Stomach (tissue), 9 donors: ENCODE data around the gene SH2D5. TPM values are rescaled to one million over a fixed set of nuclear protein-coding genes. Genes with fewer than 3 reads are reported as not detected.
A peak's percentile ranks its signal among the peaks of the same experiment; 100 is the strongest.

Source experiments
- DNase-seq, 2 donors: peaks; one replicate each; pipeline versions ENCODE4 v3.0.0 to v3.0.0-alpha.2; 2013 to 2019
- H3K27ac ChIP-seq, 5 donors: fragments of 200-600 bp in 4 of 5; sonication (generic) in 4 of 5; one replicate each; pipeline ENCODE4 v1.5.1; 2013 to 2019; ENCODE audit warnings: mild to moderate bottlenecking in 1 of 5, moderate library complexity in 1 of 5
- H3K27me3 ChIP-seq, 3 donors: fragments of 200-600 bp; sonication (generic); one replicate each; pipeline ENCODE4 v1.5.1; 2017 to 2019; ENCODE audit warnings: mixed run types in 1 of 3
- H3K36me3 ChIP-seq, 4 donors: fragments of 200-600 bp; sonication (generic); 1 replicate in 3 of 4; 2 replicates in 1 of 4; pipeline ENCODE4 v1.5.1; 2016 to 2019
- H3K4me1 ChIP-seq, 4 donors: fragments of 200-600 bp; sonication (generic); one replicate each; pipeline ENCODE4 v1.5.1; 2016 to 2019
- H3K4me3 ChIP-seq, 4 donors: fragments of 200-600 bp; sonication (generic) in 3 of 4; one replicate each; pipeline ENCODE4 v1.5.1; 2016 to 2019; ENCODE audit warnings: mild to moderate bottlenecking in 1 of 4
- H3K9me3 ChIP-seq, 4 donors: fragments of 200-600 bp; sonication (generic); one replicate each; pipeline ENCODE4 v1.5.1; 2016 to 2019
- EP300 ChIP-seq: sonication (generic); formaldehyde crosslinking; IDR thresholded peaks from one replicate; pipeline ENCODE4 v1.6.1; 2017; ENCODE audit warnings: antibody characterized with exemption
- POLR2A ChIP-seq, 4 donors: fragments of 450-650 bp; IDR thresholded peaks; one replicate each; pipeline ENCODE4 v1.6.1; 2016; ENCODE audit warnings: antibody characterized with exemption in 4 of 4, control low read depth in 2 of 4, mild to moderate bottlenecking in 1 of 4, moderate library complexity in 1 of 4
- POLR2AphosphoS5 ChIP-seq, 3 donors: sonication (generic); formaldehyde crosslinking; IDR thresholded peaks; one replicate each; pipeline ENCODE4 v1.6.1; 2016; ENCODE audit warnings: antibody characterized with exemption in 3 of 3
- WGBS, 5 donors: extraction: QIAGEN DNeasy Blood & Tissue Kit in 3 of 5; methylation state at CpG; one replicate each; pipeline versions ENCODE4 v1.1.5 to v1.1.7; 2013 to 2018; 5-methylcytosine and 5-hydroxymethylcytosine counted together
- intact Hi-C: fragments of 100-400 bp; cut with DNase I; formaldehyde crosslinking; loops from one replicate; pipeline ENCODE4 v1.15.1; 2023; ENCODE audit warnings: low total_unique reads
- polyA plus RNA-seq, 3 donors: library from polyadenylated mRNA; stranded (reverse); fragments of 200-250 nt; gene quantifications; one replicate each; pipeline ENCODE4 v1.2.3, GENCODE V29; 2013
- total RNA-seq, 5 donors: library from RNA; depleted of rRNA; stranded (reverse); fragments of >200 nt; gene quantifications; one replicate each; pipeline versions ENCODE4 v1.1.0 to v1.2.3, GENCODE V29; 2014 to 2016
- TF ChIP-seq, protein P1 (sequence below), 7 experiments: fragments of 450-650 bp in 4 of 7; fragments of 200-600 bp in 3 of 7; sonication (generic) in 3 of 7; IDR thresholded peaks; one replicate each; pipeline ENCODE4 v1.5.1; 2016 to 2019; ENCODE audit warnings: antibody characterized with exemption in 7 of 7, control low read depth in 2 of 7, mild to moderate bottlenecking in 1 of 7
- donor health status: healthy with polysubstance abuse.
- donor health status: Bipolar disorder and iron deficiency.
- donor health status: healthy.

The SH2D5 gene
- total and polyA plus RNA-seq, 8 donors = 0.18 to 7.0 (median 0.36) TPM; not detected in 4

DNA sequence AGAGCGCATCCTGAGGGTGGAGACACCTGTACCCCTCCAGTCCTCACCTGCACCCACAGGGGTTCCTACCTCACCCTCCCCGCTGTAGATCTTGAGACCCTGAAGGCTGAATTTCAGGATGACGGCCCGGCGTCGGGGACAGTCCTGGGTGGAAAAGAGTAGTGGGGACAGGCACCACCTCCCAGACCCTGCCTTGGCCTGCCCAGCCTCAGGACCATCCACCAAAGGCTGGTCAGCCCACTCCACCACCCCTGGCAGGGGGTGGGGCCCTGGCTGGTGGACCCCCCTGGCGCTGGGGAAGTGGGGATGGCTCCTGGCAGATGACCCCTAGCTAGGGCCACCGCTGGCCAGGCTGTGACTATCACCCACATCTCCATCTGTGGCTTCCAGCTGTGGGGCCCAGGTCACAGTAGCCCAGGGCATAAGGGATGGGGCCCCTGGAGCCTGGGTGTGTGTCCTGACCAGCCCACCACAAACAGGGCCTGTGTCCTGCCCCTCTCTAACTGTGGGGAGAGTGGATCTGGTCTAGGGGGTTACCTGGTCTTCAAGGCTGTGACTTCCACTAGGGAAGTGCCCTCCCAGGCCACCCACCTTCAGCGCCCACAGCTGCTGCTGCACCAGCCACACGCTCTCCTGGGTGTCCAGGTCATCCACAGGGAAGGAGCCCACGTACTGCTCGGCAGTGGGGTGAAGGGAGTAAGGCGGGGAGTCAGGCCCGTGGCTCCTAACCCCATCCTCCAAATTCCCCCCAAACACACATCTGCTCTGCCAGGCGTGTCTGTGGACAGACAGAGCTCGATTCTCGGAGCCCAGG is 5.4 kb downstream of the SH2D5 start:
- Histone ChIP-seq H3K36me3 (no peaks in the 10 kb centered on the region), H3K9me3 (no peaks in the 10 kb centered on the region), H3K27me3 (peaks cover 0 to 48% (median 43%) of the 10 kb centered on the region in 3 donors), H3K4me3 (no peak overlapping the region), H3K4me1 (peaks cover 10 to 23% (median 10%) of the 10 kb centered on the region in 4 donors), H3K27ac (no peak overlapping the region)
- WGBS, 5 donors = 86 to 93% (median 91%) methylated on average over 2 to 17 of the region's 17 CpGs
- intact Hi-C loops = no loop called here
- DNase-seq = peak in 1 of 2 donors; percentile 20
- TF ChIP-seq EP300 (no peak), POLR2A (IDR thresholded peaks at IDR 0.05) (no peak), POLR2AphosphoS5 (IDR thresholded peaks at IDR 0.05) (no peak)
- TF ChIP-seq, protein P1, sequence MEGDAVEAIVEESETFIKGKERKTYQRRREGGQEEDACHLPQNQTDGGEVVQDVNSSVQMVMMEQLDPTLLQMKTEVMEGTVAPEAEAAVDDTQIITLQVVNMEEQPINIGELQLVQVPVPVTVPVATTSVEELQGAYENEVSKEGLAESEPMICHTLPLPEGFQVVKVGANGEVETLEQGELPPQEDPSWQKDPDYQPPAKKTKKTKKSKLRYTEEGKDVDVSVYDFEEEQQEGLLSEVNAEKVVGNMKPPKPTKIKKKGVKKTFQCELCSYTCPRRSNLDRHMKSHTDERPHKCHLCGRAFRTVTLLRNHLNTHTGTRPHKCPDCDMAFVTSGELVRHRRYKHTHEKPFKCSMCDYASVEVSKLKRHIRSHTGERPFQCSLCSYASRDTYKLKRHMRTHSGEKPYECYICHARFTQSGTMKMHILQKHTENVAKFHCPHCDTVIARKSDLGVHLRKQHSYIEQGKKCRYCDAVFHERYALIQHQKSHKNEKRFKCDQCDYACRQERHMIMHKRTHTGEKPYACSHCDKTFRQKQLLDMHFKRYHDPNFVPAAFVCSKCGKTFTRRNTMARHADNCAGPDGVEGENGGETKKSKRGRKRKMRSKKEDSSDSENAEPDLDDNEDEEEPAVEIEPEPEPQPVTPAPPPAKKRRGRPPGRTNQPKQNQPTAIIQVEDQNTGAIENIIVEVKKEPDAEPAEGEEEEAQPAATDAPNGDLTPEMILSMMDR (IDR thresholded peaks at IDR 0.05) = no peak

DNA sequence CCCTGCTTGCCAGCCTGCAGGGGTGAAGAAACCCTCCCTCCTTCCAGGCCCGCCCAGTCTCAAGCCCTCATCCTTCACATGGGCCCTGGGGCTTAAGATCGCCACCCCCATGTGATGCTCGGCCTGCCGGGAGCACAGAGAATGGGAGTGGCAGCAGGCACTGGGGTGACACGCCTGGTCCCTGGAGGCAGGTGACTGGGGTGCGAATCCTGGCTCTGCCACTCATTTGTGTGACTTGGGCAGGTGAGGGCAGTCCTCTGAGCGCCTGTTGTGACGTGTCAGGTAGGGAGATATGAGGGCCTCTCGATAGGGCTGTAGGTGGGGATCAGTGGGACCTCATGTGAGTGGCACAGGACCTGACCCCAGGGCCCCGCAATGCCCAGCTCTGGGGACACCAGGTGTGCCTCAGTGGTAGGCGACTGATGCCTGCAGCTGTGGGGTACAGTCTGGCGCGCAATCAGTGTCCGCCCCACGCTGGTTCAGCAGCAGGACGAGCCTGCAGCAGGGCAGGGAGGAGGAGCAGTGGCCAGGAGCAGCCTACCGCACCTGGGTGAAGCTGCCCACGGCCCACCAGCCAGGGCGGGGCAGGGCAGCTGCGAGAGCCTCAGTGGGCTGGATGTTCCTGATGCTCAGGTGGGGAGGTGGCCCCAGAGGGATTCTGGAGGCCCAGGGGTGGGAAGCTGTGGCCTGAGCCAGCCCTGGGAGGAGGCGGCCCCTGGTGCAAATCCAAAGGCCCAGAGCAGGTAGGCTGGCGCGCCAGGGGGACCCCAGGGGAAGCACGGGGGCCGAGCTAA is 6.2 kb downstream of the SH2D5 start:
- H3K4me1 ChIP-seq = peaks cover 2 to 16% (median 3%) of the 10 kb centered on the region in 4 donors
- TF ChIP-seq POLR2A (IDR thresholded peaks at IDR 0.05) = no peak
- TF ChIP-seq, protein P1 (IDR thresholded peaks at IDR 0.05) = no peak
- TF ChIP-seq POLR2AphosphoS5 (IDR thresholded peaks at IDR 0.05) = no peak
- no peaks in the 10 kb centered on the region for H3K36me3 ChIP-seq
- peaks cover 0 to 39% (median 35%) of the 10 kb centered on the region in 3 donors for H3K27me3 ChIP-seq
- no peak overlapping the region for H3K4me3 ChIP-seq
- H3K9me3 ChIP-seq = no peaks in the 10 kb centered on the region
- intact Hi-C loops = no loop called here
- 79 to 83% (median 80%) methylated on average over 11 to 25 of the region's 25 CpGs for WGBS, 5 donors
- H3K27ac ChIP-seq = no peak overlapping the region
- peak in 1 of 2 donors; percentile 9 for DNase-seq

DNA sequence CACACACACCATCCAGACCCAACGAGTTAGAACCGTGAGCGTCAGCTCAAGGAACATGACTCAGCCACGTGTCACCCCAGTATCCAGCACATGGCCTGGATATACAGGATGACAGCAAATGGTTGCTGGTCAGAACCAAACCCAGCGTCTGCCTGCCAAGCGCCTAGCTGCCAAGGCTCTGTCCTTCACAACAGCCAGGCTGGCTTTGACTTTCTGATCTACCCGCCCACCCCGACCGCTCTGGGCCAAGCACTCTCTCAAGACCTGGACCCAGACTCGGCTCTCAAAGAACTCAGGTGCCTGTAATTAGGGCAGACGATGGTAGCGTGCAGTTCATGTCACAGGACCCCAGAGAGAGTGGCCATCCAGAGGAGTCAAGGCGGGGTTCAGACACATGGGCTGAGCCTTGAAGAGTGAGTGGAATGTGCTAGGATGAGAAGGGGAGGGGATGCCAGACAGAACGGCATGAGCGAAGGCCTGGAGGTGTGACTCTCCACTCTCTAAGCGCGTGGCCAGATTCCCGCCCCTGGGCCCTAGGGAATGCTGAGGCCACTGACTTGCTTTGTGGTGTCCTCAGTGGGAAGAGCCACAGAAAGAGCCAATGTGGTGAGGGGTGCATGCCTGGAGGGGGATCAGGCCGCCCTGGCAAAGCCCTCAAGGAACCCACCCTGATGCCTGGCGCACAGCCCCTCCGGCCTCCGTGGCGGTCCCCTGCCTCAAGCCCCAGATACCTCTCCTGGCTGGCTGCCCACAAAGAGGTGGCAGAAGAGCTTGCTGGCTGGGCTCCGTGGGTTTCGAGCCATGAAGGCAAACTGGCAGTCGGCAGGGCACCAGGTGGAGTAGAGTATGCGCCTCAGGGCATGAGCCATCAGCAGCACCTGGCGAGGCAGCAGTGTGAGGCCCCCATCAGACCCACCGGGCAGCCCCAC is 7.0 kb downstream of the SH2D5 start:
- peaks cover 0 to 9% (median 0%) of the 10 kb centered on the region in 4 donors for H3K4me1 ChIP-seq
- no peaks in the 10 kb centered on the region for H3K9me3 ChIP-seq
- H3K36me3 ChIP-seq = no peaks in the 10 kb centered on the region
- no peak for DNase-seq
- no peak for TF ChIP-seq POLR2A (IDR thresholded peaks at IDR 0.05)
- TF ChIP-seq EP300 = no peak
- no peak for TF ChIP-seq POLR2AphosphoS5 (IDR thresholded peaks at IDR 0.05)
- TF ChIP-seq, protein P1 (IDR thresholded peaks at IDR 0.05) = no peak
- intact Hi-C loops = no loop called here
- H3K27me3 ChIP-seq = peaks cover 0 to 31% (median 28%) of the 10 kb centered on the region in 3 donors
- WGBS, 5 donors = 73 to 78% (median 75%) methylated on average over 22 to 29 of the region's 29 CpGs
- H3K27ac ChIP-seq = no peak overlapping the region
- H3K4me3 ChIP-seq = no peak overlapping the region
